Mesothelial cell of epicardium (in vitro differentiated cells): Measurements from ENCODE around the gene UBXN1. TPM values are rescaled to one million over a fixed set of nuclear protein-coding genes. Genes with fewer than 3 reads are reported as not detected.

Experiments
- DNase-seq, 2 experiments: peaks; one replicate each; pipeline ENCODE4 v3.0.0; 2021; ENCODE audit warnings: low spot score in 2 of 2; ENCODE audit not compliant: unreplicated experiment in 2 of 2
- H3K27ac Mint-ChIP-seq: 2 replicates; pipeline ENCODE4 v1.8.0; 2021; ENCODE audit warnings: mixed read lengths
- H3K27me3 Mint-ChIP-seq: 2 replicates; pipeline ENCODE4 v1.8.0; 2021; ENCODE audit warnings: low read depth, mixed read lengths
- H3K36me3 Mint-ChIP-seq: 2 replicates; pipeline ENCODE4 v1.8.0; 2021; ENCODE audit warnings: mixed read lengths
- H3K4me1 Mint-ChIP-seq: 2 replicates; pipeline ENCODE4 v1.8.0; 2021; ENCODE audit warnings: mixed read lengths
- H3K4me3 Mint-ChIP-seq: 2 replicates; pipeline ENCODE4 v1.8.0; 2021; ENCODE audit warnings: mild to moderate bottlenecking, moderate library complexity, mixed read lengths
- H3K9me3 Mint-ChIP-seq: 2 replicates; pipeline ENCODE4 v1.8.0; 2021; ENCODE audit warnings: mixed read lengths
- total RNA-seq: library from RNA; stranded (reverse); gene quantifications from 3 replicates; pipeline ENCODE4 v1.2.1, GENCODE V29; 2021
- TF ChIP-seq, protein P1 (sequence below): fragments of 200-600 bp; sonication (generic); IDR thresholded peaks from one replicate; pipeline ENCODE4 v1.5.0; 2021; ENCODE audit warnings: antibody characterized with exemption; ENCODE audit not compliant: unreplicated experiment

The UBXN1 gene
- total RNA-seq, 1 donor from 2014 or later, result 119 TPM

DNA sequence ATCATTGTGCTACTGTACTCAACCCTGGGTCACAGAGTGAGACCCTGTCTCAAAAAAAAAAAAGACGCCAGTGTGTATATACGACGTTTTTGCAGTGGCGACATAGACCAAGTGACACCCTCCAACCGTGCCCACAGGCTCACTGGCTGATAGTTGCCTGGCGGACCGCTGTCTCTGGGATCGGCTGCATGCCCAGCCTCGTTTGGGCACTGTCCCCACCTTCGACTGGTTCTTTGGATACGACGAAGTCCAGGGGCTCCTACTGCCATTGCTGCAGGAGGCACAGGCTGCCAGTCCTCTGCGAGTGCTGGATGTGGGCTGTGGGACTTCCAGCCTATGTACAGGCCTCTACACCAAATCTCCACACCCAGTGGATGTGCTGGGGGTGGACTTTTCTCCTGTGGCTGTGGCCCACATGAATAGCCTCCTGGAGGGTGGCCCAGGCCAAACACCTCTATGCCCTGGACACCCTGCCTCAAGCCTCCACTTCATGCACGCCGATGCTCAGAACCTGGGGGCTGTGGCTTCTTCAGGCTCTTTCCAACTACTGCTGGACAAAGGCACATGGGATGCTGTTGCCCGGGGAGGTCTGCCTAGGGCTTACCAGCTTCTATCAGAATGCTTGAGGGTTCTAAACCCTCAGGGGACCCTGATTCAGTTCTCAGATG, 12.5 kb downstream of the UBXN1 start:
- Mint-ChIP-seq H3K9me3 (no peaks in the 10 kb centered on the region), H3K4me3 (peak overlapping the region; percentile 96), H3K27me3 (no peaks in the 10 kb centered on the region), H3K27ac (peak overlapping the region; percentile 97), H3K36me3 (peaks cover 5% of the 10 kb centered on the region), H3K4me1 (peaks cover 27% of the 10 kb centered on the region)
- DNase-seq, result no peak
- TF ChIP-seq, protein P1, sequence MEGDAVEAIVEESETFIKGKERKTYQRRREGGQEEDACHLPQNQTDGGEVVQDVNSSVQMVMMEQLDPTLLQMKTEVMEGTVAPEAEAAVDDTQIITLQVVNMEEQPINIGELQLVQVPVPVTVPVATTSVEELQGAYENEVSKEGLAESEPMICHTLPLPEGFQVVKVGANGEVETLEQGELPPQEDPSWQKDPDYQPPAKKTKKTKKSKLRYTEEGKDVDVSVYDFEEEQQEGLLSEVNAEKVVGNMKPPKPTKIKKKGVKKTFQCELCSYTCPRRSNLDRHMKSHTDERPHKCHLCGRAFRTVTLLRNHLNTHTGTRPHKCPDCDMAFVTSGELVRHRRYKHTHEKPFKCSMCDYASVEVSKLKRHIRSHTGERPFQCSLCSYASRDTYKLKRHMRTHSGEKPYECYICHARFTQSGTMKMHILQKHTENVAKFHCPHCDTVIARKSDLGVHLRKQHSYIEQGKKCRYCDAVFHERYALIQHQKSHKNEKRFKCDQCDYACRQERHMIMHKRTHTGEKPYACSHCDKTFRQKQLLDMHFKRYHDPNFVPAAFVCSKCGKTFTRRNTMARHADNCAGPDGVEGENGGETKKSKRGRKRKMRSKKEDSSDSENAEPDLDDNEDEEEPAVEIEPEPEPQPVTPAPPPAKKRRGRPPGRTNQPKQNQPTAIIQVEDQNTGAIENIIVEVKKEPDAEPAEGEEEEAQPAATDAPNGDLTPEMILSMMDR, result no peak

DNA sequence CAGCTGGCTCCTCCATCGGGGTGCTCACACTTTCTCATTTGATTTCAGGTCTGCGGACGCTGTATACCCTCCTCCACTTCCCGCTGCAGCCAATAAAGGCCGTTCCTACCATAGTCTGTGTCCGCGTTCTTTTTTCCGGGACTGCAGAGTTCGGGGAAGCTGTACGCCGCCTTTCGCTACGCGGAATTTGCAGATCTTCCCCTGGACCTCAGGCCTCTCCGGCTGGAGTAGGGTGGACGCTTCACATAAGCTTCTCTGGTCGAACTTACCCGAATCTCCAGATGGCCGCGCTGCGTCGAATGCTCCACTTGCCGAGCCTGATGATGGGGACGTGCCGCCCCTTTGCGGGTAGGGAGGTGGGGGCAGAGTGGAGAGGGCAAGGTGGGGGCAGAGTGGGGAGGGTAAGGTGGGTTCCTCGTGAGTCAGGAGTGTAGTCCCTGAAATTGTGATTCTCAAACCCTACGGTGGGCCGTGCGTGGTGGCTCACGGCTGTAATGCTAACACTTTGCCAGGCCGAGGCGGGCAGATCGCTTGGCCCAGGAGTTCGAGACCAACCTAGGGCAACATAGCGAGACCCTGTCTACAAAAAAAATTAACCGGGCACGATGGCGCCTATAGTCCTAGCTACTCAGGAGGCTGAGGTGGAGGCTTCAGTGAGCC, 13.1 kb downstream of the UBXN1 start:
- TF ChIP-seq, protein P1, result no peak
- Mint-ChIP-seq H3K9me3 (no peaks in the 10 kb centered on the region), H3K4me3 (peak overlapping the region; percentile 96), H3K4me1 (peaks cover 21% of the 10 kb centered on the region), H3K36me3 (peaks cover 5% of the 10 kb centered on the region), H3K27ac (peak overlapping the region; percentile 97), H3K27me3 (no peaks in the 10 kb centered on the region)
- no peak for DNase-seq

DNA sequence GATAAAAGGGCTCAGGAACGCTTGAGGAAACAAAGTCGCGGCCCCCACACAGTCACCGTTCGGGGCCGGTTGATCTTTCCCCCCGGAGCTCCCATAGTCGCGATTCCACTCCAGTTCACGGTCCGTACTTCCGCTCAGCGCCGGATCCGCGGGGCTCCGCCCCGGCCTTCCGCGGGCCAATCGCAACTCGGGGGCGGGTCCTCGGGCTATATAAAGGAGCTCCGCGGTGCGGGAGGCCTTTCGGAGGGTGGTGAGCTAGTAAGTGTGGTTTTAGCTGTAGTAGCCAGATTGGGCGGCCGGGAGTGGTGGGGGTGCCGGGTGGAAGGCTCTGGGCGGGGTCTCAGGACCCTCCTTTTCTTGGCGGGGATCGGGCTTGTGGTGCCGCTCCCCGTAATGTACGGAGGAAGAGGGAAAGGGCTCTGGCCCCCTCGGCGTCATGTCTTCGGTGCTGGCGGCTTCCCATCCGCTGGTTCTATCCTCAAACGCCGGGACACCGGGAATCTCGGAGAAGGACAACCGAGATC, 13.7 kb downstream of the UBXN1 start, which contains the start of the genes C11orf98 and CSKMT:
Gene C11orf98 (minus strand): TSS at position 136 of the 524 bp plus-strand sequence. CDS start 41 bp downstream, at position 95.
Gene CSKMT (plus strand): TSS at position 238 of the 524 bp plus-strand sequence. CDS start 568 bp downstream, outside the sequence.
- Mint-ChIP-seq H3K27me3 (no peaks in the 10 kb centered on the region), H3K27ac (peak within 1 kb of the TSS; percentile 97), H3K36me3 (peaks cover 5% of the 10 kb centered on the region), H3K9me3 (no peaks in the 10 kb centered on the region), H3K4me3 (peak within 1 kb of the TSS; percentile 96), H3K4me1 (peaks cover 20% of the 10 kb centered on the region)
- DNase-seq, result peak; percentile 86 to 99
- TF ChIP-seq, protein P1, result no peak

DNA sequence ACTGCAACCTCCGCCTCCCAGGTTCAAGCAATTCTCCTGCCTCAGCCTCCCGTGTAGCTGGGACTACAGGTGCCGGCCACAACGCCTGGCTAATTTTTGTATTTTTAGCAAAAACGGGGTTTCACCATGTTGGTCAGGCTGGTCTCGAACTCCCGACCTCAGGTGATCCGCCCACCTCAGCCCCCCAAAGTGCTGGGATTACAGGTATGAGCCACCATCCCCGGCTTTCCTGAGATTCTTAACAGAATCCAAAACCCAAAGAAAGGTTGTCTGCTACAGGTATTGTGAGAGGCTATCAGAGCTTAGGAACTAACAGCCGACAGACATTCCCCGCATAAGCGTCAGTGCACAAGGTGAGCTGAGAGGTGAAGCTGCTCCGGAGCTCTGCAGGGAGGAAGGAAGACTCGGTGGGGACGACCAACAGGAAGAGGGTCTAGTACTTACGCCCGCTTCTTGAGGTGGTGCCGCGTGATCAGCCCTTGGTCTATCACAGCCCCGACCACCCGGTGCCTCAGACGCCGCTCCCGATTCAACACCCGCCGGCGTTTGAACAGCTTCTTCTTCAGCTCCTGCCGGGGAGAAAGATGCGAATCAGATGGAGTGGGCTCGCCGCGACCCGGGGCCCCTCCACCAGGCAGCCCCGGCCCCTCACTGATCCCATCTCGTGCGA, 14.3 kb downstream of the UBXN1 start:
- DNase-seq, result no peak
- H3K9me3 Mint-ChIP-seq, result no peaks in the 10 kb centered on the region

More for the DNA sequence above, 14.3 kb downstream of the UBXN1 start:
- TF ChIP-seq, protein P1, result no peak
- Mint-ChIP-seq H3K27ac (peak overlapping the region; percentile 97), H3K27me3 (no peaks in the 10 kb centered on the region), H3K4me1 (peaks cover 19% of the 10 kb centered on the region), H3K4me3 (peak overlapping the region; percentile 96), H3K36me3 (peaks cover 5% of the 10 kb centered on the region)
